G401 (cell line): ENCODE measurements around the gene TAF5. TPM values are rescaled to one million over a fixed set of nuclear protein-coding genes. Genes with fewer than 3 reads are reported as not detected.
"Not testable (repeated sequence)": the region's sequence is repeated elsewhere in the genome, so short reads cannot be mapped to it uniquely, and the experiment has no call there.

Experiments used
- DNase-seq: peaks from one replicate; pipeline ENCODE4 v3.0.0-alpha.2; 2015; ENCODE audit warnings: low spot score
- in situ Hi-C: cut with HindIII; loops from 2 replicates; pipeline ENCODE4 v1.10.0; 2016; ENCODE audit warnings: low sequenced_read_pairs, mixed read lengths
- total RNA-seq: library from RNA; depleted of rRNA; stranded (reverse); fragments of >200 nt; shearing (Covaris generic); gene quantifications from 2 replicates; pipeline ENCODE4 v1.2.3, GENCODE V29; 2014; rRNA removed

TAF5 gene
- total RNA-seq, 1 experiment from 2014 or later: 11.9 TPM

GRCh38 chr10:103396789-103397087 is 29.0 kb downstream of the TAF5 start:
- in situ Hi-C loops: no loop called here
- no peak for DNase-seq

GRCh38 chr10:103397191-103397825 is 29.5 kb downstream of the TAF5 start:
- no peak for DNase-seq
- in situ Hi-C loops: no loop called here

DNA sequence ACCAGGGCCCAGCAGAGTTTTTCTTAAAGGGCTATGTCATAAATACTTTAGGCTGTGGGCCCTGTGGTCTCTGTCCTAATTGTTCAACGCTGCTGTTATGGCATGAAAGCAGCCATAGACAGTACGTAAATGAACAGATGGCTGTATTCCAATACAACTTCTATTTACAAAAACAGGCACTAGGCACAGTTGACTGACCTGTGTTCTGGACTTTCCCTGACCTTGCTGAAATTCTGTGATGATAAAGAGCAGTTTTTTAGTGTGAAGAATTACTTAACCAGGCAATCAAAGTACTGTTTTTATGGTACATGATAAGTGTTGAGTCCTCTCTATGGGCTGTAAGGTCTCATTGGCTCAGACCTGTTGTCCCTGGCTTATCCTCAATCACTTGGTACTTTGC is 45.8 kb downstream of the TAF5 start:
- in situ Hi-C loops: no loop called here
- DNase-seq: no peak

- no peak for DNase-seq
- in situ Hi-C loops: no loop called here
Measured at GRCh38 chr10:103415581-103415980, 47.8 kb downstream of the TAF5 start.

GRCh38 chr10:103416436-103417147 is 48.8 kb downstream of the TAF5 start:
- in situ Hi-C loops: no loop called here

GRCh38 chr10:103417148-103417469 is 49.3 kb downstream of the TAF5 start:
- in situ Hi-C loops, DNase-seq: not testable (repeated sequence)

More at GRCh38 chr10:103416436-103417147, 48.8 kb downstream of the TAF5 start:
- DNase-seq: peak; percentile 88

DNA sequence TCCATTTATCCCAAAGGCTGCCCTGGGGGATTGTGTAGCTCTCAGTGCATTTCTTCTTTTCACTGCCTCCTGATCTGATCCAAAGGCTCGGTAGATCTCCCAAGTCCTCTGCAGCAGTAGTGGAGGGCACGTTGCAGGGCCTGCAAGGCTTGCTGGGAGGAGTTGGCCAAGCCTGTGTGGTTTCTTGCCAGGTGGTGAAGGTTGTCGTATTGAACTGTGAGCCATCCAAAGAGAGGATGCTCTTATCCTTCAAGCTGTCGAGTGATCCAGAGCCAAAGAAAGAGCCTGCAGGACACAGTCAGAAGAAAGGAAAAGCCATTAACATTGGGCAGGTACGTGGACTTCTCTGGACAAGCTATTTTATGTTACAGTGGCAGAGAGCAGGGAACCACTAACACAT is 49.8 kb downstream of the TAF5 start:
- in situ Hi-C loops: no loop called here

DNA sequence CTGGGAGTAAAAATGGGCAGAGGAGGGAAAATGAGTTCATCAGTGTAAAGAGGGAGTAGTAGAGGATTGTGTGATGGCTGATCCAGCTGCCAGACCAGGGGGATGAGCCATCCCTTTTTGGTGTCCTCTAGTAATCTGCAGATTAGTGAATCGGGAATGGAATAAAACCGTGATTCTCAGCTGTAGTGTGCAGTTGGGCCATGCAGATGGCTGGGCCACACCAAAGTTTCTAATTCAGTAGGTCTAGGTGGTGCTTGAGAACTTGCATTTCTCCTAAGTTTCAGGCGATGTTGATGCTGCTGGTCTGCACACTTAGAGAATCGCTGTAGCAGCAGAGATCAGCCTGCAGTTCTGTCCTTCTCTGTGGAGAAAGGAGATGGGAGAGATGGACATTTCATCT is 51.3 kb downstream of the TAF5 start:
- in situ Hi-C loops: no loop called here
- no peak for DNase-seq

More for the DNA sequence above, 49.8 kb downstream of the TAF5 start:
- peak; percentile 90 for DNase-seq

- in situ Hi-C loops: no loop called here
- DNase-seq: no peak
Measured at GRCh38 chr10:103423748-103424147, 56.0 kb downstream of the TAF5 start.

DNA sequence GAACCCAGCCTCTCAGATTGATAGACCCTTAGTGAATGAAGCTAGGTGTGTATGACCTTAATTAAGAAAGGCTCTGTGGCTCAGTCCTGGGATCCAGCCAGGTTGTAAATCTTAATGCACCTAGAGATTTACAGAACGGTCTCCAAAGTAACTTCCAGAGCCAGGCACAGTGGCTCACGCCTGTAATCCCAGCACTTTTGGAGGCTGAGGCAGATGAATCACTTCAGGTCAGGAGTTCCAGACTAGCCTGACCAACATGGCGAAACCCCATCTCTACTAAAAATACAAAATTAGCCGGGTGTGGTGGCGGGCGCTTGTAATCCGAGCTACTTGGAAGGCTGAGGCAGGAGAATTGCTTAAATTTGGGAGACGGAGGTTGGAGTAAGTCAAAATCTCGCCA is 60.1 kb downstream of the TAF5 start:
- in situ Hi-C loops: no loop called here
- no peak for DNase-seq

GRCh38 chr10:103428989-103429643 is 61.3 kb downstream of the TAF5 start:
- no peak for DNase-seq
- in situ Hi-C loops: no loop called here

- in situ Hi-C loops: no loop called here
- DNase-seq: no peak
Measured at GRCh38 chr10:103429647-103430046, 61.9 kb downstream of the TAF5 start.

DNA sequence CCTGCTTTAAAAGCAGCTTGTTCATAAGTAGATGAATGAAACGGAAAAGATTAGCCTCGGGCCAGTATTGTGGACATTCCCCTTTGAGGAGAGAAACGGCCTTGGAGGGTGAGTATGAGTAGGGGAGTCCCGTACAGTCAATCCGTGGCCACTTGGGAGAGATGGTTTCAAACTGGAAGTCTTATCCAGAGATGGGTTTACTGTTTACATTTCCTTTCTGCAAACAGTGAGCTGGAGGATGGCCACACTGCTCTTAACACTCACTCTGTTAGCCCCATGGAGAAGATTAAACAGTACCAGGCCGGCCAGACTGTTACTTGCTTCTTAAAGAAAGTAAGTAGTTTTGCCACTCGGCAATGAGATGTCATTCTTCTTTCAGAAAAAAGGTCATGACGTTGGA is 64.1 kb downstream of the TAF5 start:
- DNase-seq: no peak
- in situ Hi-C loops: no loop called here

GRCh38 chr10:103433858-103434257 is 66.1 kb downstream of the TAF5 start:
- no peak for DNase-seq
- in situ Hi-C loops: no loop called here

Other genes starting within 250 kb of the TAF5 start
- 71.2 and 121 TPM in 2 replicates for gene NT5C2, start 174.7 kb upstream of the TAF5 start, total RNA-seq
- gene RPEL1, start 122.1 kb upstream of the TAF5 start, total RNA-seq: 0.03 and 0.06 TPM in 2 replicates
- gene INA, start 90.8 kb upstream of the TAF5 start, total RNA-seq: 26.6 and 41.8 TPM in 2 replicates
- gene PCGF6, start 16.8 kb upstream of the TAF5 start, total RNA-seq: 22.6 and 37.2 TPM in 2 replicates
- 274 and 320 TPM in 2 replicates for gene ATP5MK, start 28.5 kb downstream of the TAF5 start, total RNA-seq
- gene PDCD11, start 28.6 kb downstream of the TAF5 start, total RNA-seq: 42.4 and 60.6 TPM in 2 replicates
- gene CALHM2, start 84.4 kb downstream of the TAF5 start, total RNA-seq: 0.68 and 2.0 TPM in 2 replicates
- gene CALHM1, start 90.9 kb downstream of the TAF5 start, total RNA-seq: not detected in 2 replicates
- gene CALHM3, start 111.3 kb downstream of the TAF5 start, total RNA-seq: not detected in 2 replicates
- 0.68 and 0.95 TPM in 2 replicates for gene NEURL1, start 125.7 kb downstream of the TAF5 start, total RNA-seq